Ishikawa (cell line): ENCODE data around the gene LSM3.

ENCODE experiments used
- CEBPB ChIP-seq: IDR thresholded peaks from 2 replicates; pipeline ENCODE4 v1.6.1; 2012
- CREB1 ChIP-seq: IDR thresholded peaks from 2 replicates; pipeline ENCODE4 v1.6.1; 2012; ENCODE audit warnings: low read depth
- EGR1 ChIP-seq: IDR thresholded peaks from 2 replicates; pipeline ENCODE4 v1.6.1; 2012
- EP300 ChIP-seq: IDR thresholded peaks from 2 replicates; pipeline ENCODE4 v1.6.1; 2012; ENCODE audit warnings: borderline replicate concordance
- FOXM1 ChIP-seq: IDR thresholded peaks from 2 replicates; pipeline ENCODE4 v1.6.1; 2012; ENCODE audit warnings: low read depth, borderline replicate concordance
- NFIC ChIP-seq: IDR thresholded peaks from 2 replicates; pipeline ENCODE4 v1.6.1; 2012
- RAD21 ChIP-seq: IDR thresholded peaks from 2 replicates; pipeline ENCODE4 v1.6.1; 2012; ENCODE audit warnings: low read depth
- TAF1 ChIP-seq: IDR thresholded peaks from 2 replicates; pipeline ENCODE4 v1.6.1; 2012; ENCODE audit warnings: low read depth, mild to moderate bottlenecking
- TCF12 ChIP-seq: IDR thresholded peaks from 2 replicates; pipeline ENCODE4 v1.6.1; 2012; ENCODE audit warnings: low read depth
- TEAD4 ChIP-seq: IDR thresholded peaks from 2 replicates; pipeline ENCODE4 v1.6.1; 2012
- USF1 ChIP-seq: IDR thresholded peaks from 2 replicates; pipeline ENCODE4 v1.6.1; 2012
- YY1 ChIP-seq: IDR thresholded peaks from 2 replicates; pipeline ENCODE4 v1.6.1; 2012; ENCODE audit warnings: low read depth
- ZBTB7A ChIP-seq: IDR thresholded peaks from 2 replicates; pipeline ENCODE4 v1.6.1; 2012; ENCODE audit warnings: low read depth
- TF ChIP-seq, protein P1 (sequence below): IDR thresholded peaks from 2 replicates; pipeline ENCODE4 v1.6.1; 2012; ENCODE audit warnings: low read depth, mild to moderate bottlenecking
- TF ChIP-seq, protein P2 (sequence below): IDR thresholded peaks from 2 replicates; pipeline ENCODE4 v1.6.1; 2012

LSM3 gene

GRCh38 chr3:14183015-14183577 is 4.5 kb downstream of the LSM3 start:
- TF ChIP-seq CEBPB (no peak), CREB1 (no peak), YY1 (no peak), ZBTB7A (no peak), RAD21 (no peak), EGR1 (no peak), TCF12 (no peak), USF1 (no peak), FOXM1 (no peak), TAF1 (no peak), EP300 (no peak), TEAD4 (no peak), NFIC (no peak)
- TF ChIP-seq, protein P1, sequence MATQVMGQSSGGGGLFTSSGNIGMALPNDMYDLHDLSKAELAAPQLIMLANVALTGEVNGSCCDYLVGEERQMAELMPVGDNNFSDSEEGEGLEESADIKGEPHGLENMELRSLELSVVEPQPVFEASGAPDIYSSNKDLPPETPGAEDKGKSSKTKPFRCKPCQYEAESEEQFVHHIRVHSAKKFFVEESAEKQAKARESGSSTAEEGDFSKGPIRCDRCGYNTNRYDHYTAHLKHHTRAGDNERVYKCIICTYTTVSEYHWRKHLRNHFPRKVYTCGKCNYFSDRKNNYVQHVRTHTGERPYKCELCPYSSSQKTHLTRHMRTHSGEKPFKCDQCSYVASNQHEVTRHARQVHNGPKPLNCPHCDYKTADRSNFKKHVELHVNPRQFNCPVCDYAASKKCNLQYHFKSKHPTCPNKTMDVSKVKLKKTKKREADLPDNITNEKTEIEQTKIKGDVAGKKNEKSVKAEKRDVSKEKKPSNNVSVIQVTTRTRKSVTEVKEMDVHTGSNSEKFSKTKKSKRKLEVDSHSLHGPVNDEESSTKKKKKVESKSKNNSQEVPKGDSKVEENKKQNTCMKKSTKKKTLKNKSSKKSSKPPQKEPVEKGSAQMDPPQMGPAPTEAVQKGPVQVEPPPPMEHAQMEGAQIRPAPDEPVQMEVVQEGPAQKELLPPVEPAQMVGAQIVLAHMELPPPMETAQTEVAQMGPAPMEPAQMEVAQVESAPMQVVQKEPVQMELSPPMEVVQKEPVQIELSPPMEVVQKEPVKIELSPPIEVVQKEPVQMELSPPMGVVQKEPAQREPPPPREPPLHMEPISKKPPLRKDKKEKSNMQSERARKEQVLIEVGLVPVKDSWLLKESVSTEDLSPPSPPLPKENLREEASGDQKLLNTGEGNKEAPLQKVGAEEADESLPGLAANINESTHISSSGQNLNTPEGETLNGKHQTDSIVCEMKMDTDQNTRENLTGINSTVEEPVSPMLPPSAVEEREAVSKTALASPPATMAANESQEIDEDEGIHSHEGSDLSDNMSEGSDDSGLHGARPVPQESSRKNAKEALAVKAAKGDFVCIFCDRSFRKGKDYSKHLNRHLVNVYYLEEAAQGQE: no peak
- TF ChIP-seq, protein P2, sequence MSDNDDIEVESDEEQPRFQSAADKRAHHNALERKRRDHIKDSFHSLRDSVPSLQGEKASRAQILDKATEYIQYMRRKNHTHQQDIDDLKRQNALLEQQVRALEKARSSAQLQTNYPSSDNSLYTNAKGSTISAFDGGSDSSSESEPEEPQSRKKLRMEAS: no peak

GRCh38 chr3:14186854-14187458 is 8.3 kb downstream of the LSM3 start:
- no peak for TF ChIP-seq NFIC

GRCh38 chr3:14188041-14188754 is 9.6 kb downstream of the LSM3 start:
- TF ChIP-seq, protein P2: no peak
- TF ChIP-seq USF1: no peak
- no peak for TF ChIP-seq TAF1
- TF ChIP-seq EP300: no peak
- TF ChIP-seq FOXM1: no peak
- TF ChIP-seq RAD21: no peak
- TF ChIP-seq CEBPB: no peak
- TF ChIP-seq CREB1: no peak
- no peak for TF ChIP-seq TEAD4
- no peak for TF ChIP-seq TCF12
- TF ChIP-seq EGR1: no peak
- no peak for TF ChIP-seq YY1
- no peak for TF ChIP-seq NFIC
- TF ChIP-seq, protein P1: no peak
- no peak for TF ChIP-seq ZBTB7A

DNA sequence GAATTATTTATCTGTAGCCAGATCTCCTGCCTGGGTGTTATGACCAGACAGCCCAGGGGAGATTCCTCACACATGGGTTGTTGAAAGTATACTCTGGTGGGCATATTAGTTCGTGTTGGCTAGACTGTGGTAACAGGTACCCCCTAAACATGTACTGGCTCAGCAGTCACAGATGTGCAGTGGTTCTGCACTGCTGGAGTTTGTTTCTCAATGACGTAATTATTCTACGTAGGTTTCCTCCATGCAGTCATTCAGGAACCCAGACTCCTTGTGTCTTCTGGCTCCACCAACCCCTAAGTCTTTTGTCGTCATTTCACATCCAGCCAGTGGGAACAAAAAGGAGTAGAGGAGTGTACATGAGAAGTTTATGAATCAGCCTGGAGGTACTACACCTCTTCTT is 16.2 kb downstream of the LSM3 start:
- no peak for TF ChIP-seq YY1
- no peak for TF ChIP-seq CEBPB
- TF ChIP-seq FOXM1: no peak
- TF ChIP-seq, protein P1: no peak
- no peak for TF ChIP-seq EGR1
- no peak for TF ChIP-seq RAD21
- no peak for TF ChIP-seq TEAD4
- TF ChIP-seq, protein P2: no peak
- no peak for TF ChIP-seq CREB1
- TF ChIP-seq EP300: no peak
- TF ChIP-seq TAF1: no peak
